ENCODE measurements around the gene PPP4C. TPM values are rescaled to one million over a fixed set of nuclear protein-coding genes. Genes with fewer than 3 reads are reported as not detected.
A peak's percentile ranks its signal among the peaks of the same experiment; 100 is the strongest.

Gene PPP4C
- total and polyA plus RNA-seq, 11 donors = 29.9 to 89.0 (median 43.5) TPM

GRCh38 chr16:30087181-30087898 is 11.5 kb downstream of the PPP4C start:
- no peak for TF ChIP-seq CTCF (IDR thresholded peaks at IDR 0.05)
- TF ChIP-seq POLR2A (IDR thresholded peaks at IDR 0.05) = no peak
- no peak for ATAC-seq
- H3K4me3 ChIP-seq = no peak overlapping the region
- H3K9me3 ChIP-seq = no peaks in the 10 kb centered on the region
- peaks cover 0 to 35% (median 33%) of the 10 kb centered on the region in 9 donors for H3K36me3 ChIP-seq
- no peaks in the 10 kb centered on the region for H3K27me3 ChIP-seq
- peak overlapping the region in 1 of 12 donors; percentile 58 for H3K27ac ChIP-seq
- peak in 1 of 5 donors; percentile 43 for DNase-seq
- WGBS, 4 donors = 86 to 94% (median 88%) methylated on average over 11 of the region's 11 CpGs
- H3K4me1 ChIP-seq = peaks cover 0 to 49% (median 14%) of the 10 kb centered on the region in 12 donors
- intact Hi-C loops (cut with DNase I) = loop anchor here in 1 of 10 donors (5.0 kb wide), 1 partner anchor 320 kb away; the partner anchor contains the start of gene ZNF771

- 80% methylated on average over 10 of the region's 10 CpGs for WGBS, 4 donors
- H3K27ac ChIP-seq = no peak overlapping the region
- peaks cover 0 to 32% (median 25%) of the 10 kb centered on the region in 9 donors for H3K36me3 ChIP-seq
- H3K4me1 ChIP-seq = peaks cover 0 to 59% (median 24%) of the 10 kb centered on the region in 12 donors
- no peak for TF ChIP-seq POLR2A (IDR thresholded peaks at IDR 0.05)
- TF ChIP-seq CTCF (IDR thresholded peaks at IDR 0.05) = no peak
- H3K4me3 ChIP-seq = no peak overlapping the region
- DNase-seq (peak in 1 of 5 donors; percentile 25), ATAC-seq (no peak)
- H3K27me3 ChIP-seq = no peaks in the 10 kb centered on the region
- intact Hi-C loops (cut with DNase I) = loop anchor here in 1 of 10 donors (5.0 kb wide), 1 partner anchor 319 kb away; the partner anchor contains the start of gene ZNF771
- no peaks in the 10 kb centered on the region for H3K9me3 ChIP-seq
Observed at GRCh38 chr16:30088237-30088831, 12.5 kb downstream of the PPP4C start.

GRCh38 chr16:30088832-30089624 is 13.2 kb downstream of the PPP4C start:
- H3K36me3 ChIP-seq = peaks cover 0 to 31% (median 22%) of the 10 kb centered on the region in 9 donors

More at GRCh38 chr16:30088832-30089624, 13.2 kb downstream of the PPP4C start:
- H3K9me3 ChIP-seq = no peaks in the 10 kb centered on the region
- no peak overlapping the region for H3K4me3 ChIP-seq
- peak in 1 of 5 donors; percentile 60 for DNase-seq
- peaks cover 0 to 66% (median 26%) of the 10 kb centered on the region in 12 donors for H3K4me1 ChIP-seq
- 82 to 85% (median 83%) methylated on average over 22 of the region's 22 CpGs for WGBS, 4 donors
- H3K27ac ChIP-seq = peak overlapping the region in 1 of 12 donors; percentile 15
- TF ChIP-seq POLR2A (IDR thresholded peaks at IDR 0.05) = no peak
- no peak for TF ChIP-seq CTCF (IDR thresholded peaks at IDR 0.05)
- ATAC-seq = no peak
- intact Hi-C loops (cut with DNase I) = loop anchor here in 1 of 10 donors (5.0 kb wide), 1 partner anchor 318 kb away; the partner anchor contains the start of gene ZNF771
- H3K27me3 ChIP-seq = no peaks in the 10 kb centered on the region
